HUES48 (cell line): Measurements from ENCODE around the gene GABBR1.

ENCODE experiments used
- H3K27ac ChIP-seq: one replicate; pipeline ENCODE4 v1.7.0; 2013; ENCODE audit warnings: low read depth, low read length, inconsistent platforms
- H3K27me3 ChIP-seq: 2 replicates; pipeline ENCODE4 v1.6.1; 2013; ENCODE audit warnings: mild to moderate bottlenecking, low read length; ENCODE audit not compliant: control insufficient read depth, insufficient read depth
- H3K36me3 ChIP-seq: 2 replicates; pipeline ENCODE4 v1.6.1; 2013; ENCODE audit warnings: low read length; ENCODE audit not compliant: control insufficient read depth, insufficient read depth
- H3K4me1 ChIP-seq: 2 replicates; pipeline ENCODE4 v1.6.1; 2013; ENCODE audit warnings: mild to moderate bottlenecking, low read length; ENCODE audit not compliant: control insufficient read depth, insufficient read depth
- H3K4me3 ChIP-seq: 2 replicates; pipeline ENCODE4 v1.5.1; 2013; ENCODE audit warnings: mild to moderate bottlenecking, low read depth, low read length
- H3K9ac ChIP-seq: 2 replicates; pipeline ENCODE4 v1.6.1; 2013; ENCODE audit warnings: mild to moderate bottlenecking, low read depth, low read length, moderate library complexity
- H3K9me3 ChIP-seq: 2 replicates; pipeline ENCODE4 v1.6.1; 2013; ENCODE audit warnings: low read length; ENCODE audit not compliant: control insufficient read depth, insufficient read depth

Gene GABBR1

GRCh38 chr6:29524444-29525310 is 108.3 kb downstream of the GABBR1 start:
- peaks cover 21% of the 10 kb centered on the region for H3K9me3 ChIP-seq
- H3K4me1 ChIP-seq, result peaks cover 15% of the 10 kb centered on the region
- peak overlapping the region; percentile 44 for H3K27ac ChIP-seq
- no peaks in the 10 kb centered on the region for H3K27me3 ChIP-seq
- H3K4me3 ChIP-seq, result no peak overlapping the region
- no peak overlapping the region for H3K9ac ChIP-seq
- H3K36me3 ChIP-seq, result no peaks in the 10 kb centered on the region

GRCh38 chr6:29524044-29524443 is 108.9 kb downstream of the GABBR1 start:
- H3K27me3 ChIP-seq, result no peaks in the 10 kb centered on the region
- H3K9ac ChIP-seq, result no peak overlapping the region
- H3K36me3 ChIP-seq, result no peaks in the 10 kb centered on the region
- peaks cover 15% of the 10 kb centered on the region for H3K4me1 ChIP-seq
- no peak overlapping the region for H3K27ac ChIP-seq
- H3K4me3 ChIP-seq, result no peak overlapping the region
- peaks cover 21% of the 10 kb centered on the region for H3K9me3 ChIP-seq

- Histone ChIP-seq H3K4me3 (no peak overlapping the region), H3K9me3 (peaks cover 21% of the 10 kb centered on the region), H3K27ac (no peak overlapping the region), H3K9ac (no peak overlapping the region), H3K27me3 (no peaks in the 10 kb centered on the region), H3K4me1 (peaks cover 15% of the 10 kb centered on the region), H3K36me3 (no peaks in the 10 kb centered on the region)
Observed at GRCh38 chr6:29522227-29522626, 110.8 kb downstream of the GABBR1 start.

- Histone ChIP-seq H3K9ac (no peak overlapping the region), H3K27me3 (no peaks in the 10 kb centered on the region), H3K36me3 (no peaks in the 10 kb centered on the region), H3K9me3 (peaks cover 21% of the 10 kb centered on the region), H3K4me1 (peaks cover 15% of the 10 kb centered on the region), H3K27ac (no peak overlapping the region), H3K4me3 (no peak overlapping the region)
Observed at GRCh38 chr6:29521006-29521680, 111.8 kb downstream of the GABBR1 start.

- Histone ChIP-seq H3K27me3 (no peaks in the 10 kb centered on the region), H3K4me3 (no peak overlapping the region), H3K9ac (no peak overlapping the region), H3K9me3 (peaks cover 21% of the 10 kb centered on the region), H3K4me1 (peaks cover 9% of the 10 kb centered on the region), H3K27ac (no peak overlapping the region), H3K36me3 (no peaks in the 10 kb centered on the region)
Observed at GRCh38 chr6:29520232-29520631, 112.8 kb downstream of the GABBR1 start.

DNA sequence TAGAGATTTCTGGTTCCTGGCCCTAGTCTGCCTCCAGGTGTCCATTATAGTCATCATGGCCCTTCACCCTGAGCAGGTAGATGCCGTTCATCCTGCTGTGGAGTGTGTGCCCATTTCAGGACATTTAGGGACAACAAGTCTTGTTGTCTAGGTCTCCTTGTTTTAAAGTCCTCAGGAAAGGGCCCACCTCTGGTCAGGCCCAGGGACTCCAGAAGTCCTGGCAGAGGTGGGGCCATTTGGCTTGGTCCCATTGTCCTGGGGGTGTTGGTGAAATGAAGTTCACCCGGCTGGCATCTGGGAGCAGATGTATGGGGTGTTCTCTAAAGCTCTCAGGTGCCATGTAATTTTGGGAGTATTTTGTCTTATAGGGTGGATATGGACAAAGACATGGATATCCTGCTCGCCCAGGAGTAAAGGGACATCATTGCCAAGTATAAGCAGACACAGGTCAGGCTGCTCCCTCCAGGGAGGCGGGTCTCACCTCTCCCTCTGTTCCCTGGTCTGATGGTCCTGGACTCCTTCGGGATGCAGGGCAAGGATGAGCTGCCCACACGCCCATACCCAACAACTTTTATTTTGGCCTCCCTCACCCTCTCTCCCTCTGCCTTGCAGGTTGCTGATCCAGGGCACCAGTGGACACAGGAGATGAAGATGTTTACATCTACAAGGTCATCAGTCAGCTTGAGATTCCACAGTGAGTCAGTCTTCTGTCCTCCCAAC is 113.5 kb downstream of the GABBR1 start:
- no peak overlapping the region for H3K9ac ChIP-seq
- H3K4me3 ChIP-seq, result no peak overlapping the region
- H3K27me3 ChIP-seq, result no peaks in the 10 kb centered on the region
- H3K36me3 ChIP-seq, result no peaks in the 10 kb centered on the region
- H3K4me1 ChIP-seq, result peaks cover 3% of the 10 kb centered on the region; the same call in 1 of the 2 replicates
- H3K9me3 ChIP-seq, result peaks cover 21% of the 10 kb centered on the region
- H3K27ac ChIP-seq, result no peak overlapping the region

DNA sequence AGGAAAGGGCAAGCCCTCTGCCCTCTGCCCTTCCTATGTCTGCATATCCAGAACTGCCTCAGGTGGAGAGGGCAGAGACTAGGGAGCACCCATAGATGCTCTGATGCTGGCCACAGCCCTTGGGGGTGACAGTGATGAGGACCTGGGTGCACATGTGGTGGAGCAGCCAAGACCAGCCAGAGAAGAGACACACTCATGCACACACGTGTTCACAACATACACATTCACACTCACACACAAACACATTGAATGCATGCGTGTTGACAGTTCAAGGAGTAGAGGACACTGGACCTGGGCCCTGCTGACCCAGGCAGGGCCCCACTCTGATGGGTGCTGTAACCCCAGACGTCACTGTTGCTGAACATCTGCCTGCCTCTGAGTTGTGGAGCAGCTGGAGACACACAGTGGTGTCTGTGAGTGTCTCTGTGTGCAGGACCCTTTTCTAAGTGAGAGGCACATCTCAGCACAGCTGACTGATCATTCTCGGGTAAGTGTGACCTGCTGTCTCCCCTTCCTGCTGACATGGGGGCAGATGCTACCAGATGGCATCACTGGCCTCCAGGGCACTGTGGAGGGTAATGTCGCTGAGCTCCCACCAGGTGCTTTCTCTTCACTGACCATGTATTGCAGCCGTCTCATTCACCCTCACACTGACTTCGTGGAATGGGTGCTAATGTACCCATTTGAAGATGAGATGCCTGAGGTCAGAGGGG is 115.1 kb downstream of the GABBR1 start:
- H3K4me1 ChIP-seq, result no peaks in the 10 kb centered on the region
- no peak overlapping the region for H3K4me3 ChIP-seq
- H3K9me3 ChIP-seq, result peaks cover 8% of the 10 kb centered on the region
- H3K9ac ChIP-seq, result no peak overlapping the region
- no peaks in the 10 kb centered on the region for H3K36me3 ChIP-seq
- H3K27me3 ChIP-seq, result no peaks in the 10 kb centered on the region
- no peak overlapping the region for H3K27ac ChIP-seq

GRCh38 chr6:29517245-29517644 is 115.7 kb downstream of the GABBR1 start:
- peaks cover 1% of the 10 kb centered on the region for H3K9me3 ChIP-seq
- H3K9ac ChIP-seq, result no peak overlapping the region
- no peak overlapping the region for H3K4me3 ChIP-seq
- no peaks in the 10 kb centered on the region for H3K36me3 ChIP-seq
- H3K27ac ChIP-seq, result no peak overlapping the region
- no peaks in the 10 kb centered on the region for H3K27me3 ChIP-seq
- H3K4me1 ChIP-seq, result no peaks in the 10 kb centered on the region

GRCh38 chr6:29516108-29516507 is 116.9 kb downstream of the GABBR1 start:
- no peaks in the 10 kb centered on the region for H3K4me1 ChIP-seq
- no peak overlapping the region for H3K4me3 ChIP-seq
- H3K27ac ChIP-seq, result no peak overlapping the region
- no peaks in the 10 kb centered on the region for H3K27me3 ChIP-seq
- H3K36me3 ChIP-seq, result no peaks in the 10 kb centered on the region
- no peaks in the 10 kb centered on the region for H3K9me3 ChIP-seq
- no peak overlapping the region for H3K9ac ChIP-seq

- H3K4me3 ChIP-seq, result no peak overlapping the region
- H3K36me3 ChIP-seq, result no peaks in the 10 kb centered on the region
- H3K4me1 ChIP-seq, result 0 out of 2 replicates have a peak, but pooled peaks cover 4% of the 10 kb centered on the region
- H3K27me3 ChIP-seq, result no peaks in the 10 kb centered on the region
- H3K9me3 ChIP-seq, result no peaks in the 10 kb centered on the region
- H3K27ac ChIP-seq, result no peak overlapping the region
- H3K9ac ChIP-seq, result no peak overlapping the region
Observed at GRCh38 chr6:29510746-29511300, 122.2 kb downstream of the GABBR1 start.
